Colon (tissue), 2 donors: Measurements from ENCODE around the gene ATP6AP2.
"Not testable (repeated sequence)": the region's sequence is repeated elsewhere in the genome, so short reads cannot be mapped to it uniquely, and the experiment has no call there.

Experiments used
- FAIRE-seq: peaks from 2 replicates; lab custom pipeline; 2012; peaks lifted over from hg19 to GRCh38; lab: Jason Lieb, UNC
- donor health status: control.
- donor health status: control.

The ATP6AP2 gene, protein sequence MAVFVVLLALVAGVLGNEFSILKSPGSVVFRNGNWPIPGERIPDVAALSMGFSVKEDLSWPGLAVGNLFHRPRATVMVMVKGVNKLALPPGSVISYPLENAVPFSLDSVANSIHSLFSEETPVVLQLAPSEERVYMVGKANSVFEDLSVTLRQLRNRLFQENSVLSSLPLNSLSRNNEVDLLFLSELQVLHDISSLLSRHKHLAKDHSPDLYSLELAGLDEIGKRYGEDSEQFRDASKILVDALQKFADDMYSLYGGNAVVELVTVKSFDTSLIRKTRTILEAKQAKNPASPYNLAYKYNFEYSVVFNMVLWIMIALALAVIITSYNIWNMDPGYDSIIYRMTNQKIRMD

DNA sequence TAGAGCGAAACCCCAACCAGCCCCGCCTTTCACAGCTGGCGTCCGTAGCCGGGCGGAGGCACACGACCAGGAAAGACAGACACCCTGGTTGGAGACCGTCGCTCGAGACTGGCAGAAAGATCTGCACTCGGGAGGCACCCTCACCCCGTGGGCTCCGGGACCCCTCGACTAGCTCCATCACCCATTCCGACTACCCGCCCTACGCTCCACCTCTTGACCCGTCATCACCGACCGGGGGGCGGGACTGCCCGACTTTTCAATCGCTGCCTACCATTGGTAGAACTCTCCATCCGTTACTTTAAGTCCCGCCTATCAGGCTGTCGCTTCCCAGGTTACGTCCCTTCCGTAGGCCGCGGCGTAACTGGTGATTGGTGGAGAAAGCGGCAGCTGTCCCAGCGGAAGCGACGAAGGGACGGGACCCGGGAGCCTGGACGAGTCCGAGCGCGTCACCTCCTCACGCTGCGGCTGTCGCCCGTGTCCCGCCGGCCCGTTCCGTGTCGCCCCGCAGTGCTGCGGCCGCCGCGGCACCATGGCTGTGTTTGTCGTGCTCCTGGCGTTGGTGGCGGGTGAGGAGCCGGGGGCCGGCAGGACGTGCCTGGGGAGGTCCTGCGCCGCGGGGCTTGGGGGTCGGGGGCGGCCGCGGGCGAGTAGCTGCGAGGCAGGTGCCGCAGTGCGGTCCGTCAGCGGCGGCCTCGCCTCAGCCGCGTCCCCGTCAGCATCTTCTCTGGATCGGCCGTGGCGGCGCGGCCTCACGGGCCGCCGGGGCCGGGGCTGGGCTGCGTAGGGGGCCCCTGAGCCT lies at the start of gene ATP6AP2:
Gene ATP6AP2, plus strand, starts transcription at position 434 of the 799 bp plus-strand sequence. Its CDS starts 96 bp downstream, at position 530.
- no peak for FAIRE-seq

GRCh38 chrX:40531056-40531826 lies 49.5 kb upstream of the ATP6AP2 start:
- no peak for FAIRE-seq

- no peak for FAIRE-seq
Measured at GRCh38 chrX:40537310-40537709, 43.5 kb upstream of the ATP6AP2 start.

- FAIRE-seq: no peak
Measured at GRCh38 chrX:40538406-40538805, 42.4 kb upstream of the ATP6AP2 start.

DNA sequence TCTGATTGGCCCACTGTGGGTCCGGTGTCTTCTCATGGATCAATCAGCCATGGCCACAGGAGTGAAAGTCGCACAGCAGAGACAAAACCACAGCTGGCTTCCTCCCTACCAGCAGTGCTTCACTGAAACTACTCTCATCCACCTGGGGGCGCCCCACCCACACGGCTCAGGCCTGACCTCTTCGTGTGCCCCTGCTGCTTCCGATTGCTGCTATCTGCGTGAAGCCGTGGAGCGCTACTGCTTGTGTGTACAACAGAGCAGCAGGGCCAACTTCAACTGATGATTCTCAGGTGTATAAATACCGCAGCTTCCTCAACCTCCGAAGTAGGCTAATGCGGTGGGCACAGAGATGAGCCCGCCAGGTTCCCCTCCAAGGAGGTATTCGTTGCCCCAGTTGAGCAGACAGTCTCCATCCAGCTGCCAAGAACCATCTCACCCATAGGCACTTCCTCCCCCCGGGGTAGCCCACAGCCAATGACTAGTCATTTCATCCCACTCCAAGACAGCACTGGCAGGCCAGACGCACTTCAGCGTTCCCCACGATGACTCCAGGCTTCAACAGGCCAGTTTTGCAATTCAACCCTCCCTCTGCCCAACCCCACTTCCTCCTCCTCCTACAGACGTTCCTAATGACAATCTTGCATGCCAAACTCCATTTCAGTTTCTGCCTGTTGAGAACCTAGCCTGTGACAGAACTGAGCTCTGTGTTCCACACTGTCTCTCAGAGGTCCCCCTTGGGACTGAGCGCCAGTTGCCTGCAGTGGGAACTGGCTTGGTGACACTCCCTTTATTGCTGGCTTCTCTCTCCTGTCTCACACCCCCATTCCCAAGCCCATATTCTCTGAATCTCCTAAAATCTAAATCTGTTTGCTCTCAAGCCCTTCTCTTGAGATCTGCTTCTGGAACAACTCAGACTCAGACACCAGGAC lies 41.3 kb upstream of the ATP6AP2 start:
- FAIRE-seq: no peak

GRCh38 chrX:40542208-40542607 lies 38.6 kb upstream of the ATP6AP2 start:
- no peak for FAIRE-seq

DNA sequence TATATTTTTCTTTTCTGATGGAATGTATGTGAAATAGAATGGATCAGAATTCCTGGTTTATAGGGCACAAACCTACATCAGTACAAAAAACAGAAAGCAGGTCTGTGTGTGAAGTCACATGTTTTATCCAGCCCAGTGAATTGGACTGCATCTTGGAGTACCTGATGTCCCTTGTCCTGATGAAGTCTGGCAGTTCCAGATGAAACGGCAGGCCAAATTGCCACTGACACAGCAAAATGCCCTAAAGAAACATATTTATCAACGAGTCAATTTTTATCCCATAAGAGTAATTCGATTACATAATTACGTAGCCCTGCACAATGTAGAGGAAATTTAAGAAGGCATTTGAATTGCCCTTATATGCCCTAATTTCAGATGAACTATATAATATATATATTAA lies 37.8 kb upstream of the ATP6AP2 start:
- FAIRE-seq: no peak

- peak; percentile 94 for FAIRE-seq
Measured at GRCh38 chrX:40543661-40544328, 37.0 kb upstream of the ATP6AP2 start.

- no peak for FAIRE-seq
Measured at GRCh38 chrX:40544343-40545266, 36.2 kb upstream of the ATP6AP2 start.

DNA sequence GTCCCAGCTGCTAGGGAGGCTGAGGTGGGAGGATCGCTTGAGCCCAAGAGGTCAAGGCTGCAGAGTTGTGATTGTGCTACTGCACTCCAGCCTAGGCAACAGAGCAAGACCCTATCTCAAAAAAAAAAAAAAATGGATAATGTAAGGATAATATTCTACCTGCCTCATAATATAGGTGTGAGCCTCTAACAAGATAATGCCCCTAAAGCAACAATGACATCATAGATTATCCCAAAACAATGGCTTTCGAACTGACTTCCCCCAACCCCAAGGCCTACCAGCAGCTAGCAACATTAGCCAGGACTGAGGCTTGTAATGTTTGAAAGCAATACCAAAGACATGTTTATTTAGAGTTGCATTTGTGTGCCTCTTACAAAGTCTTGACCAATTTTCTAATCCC lies 33.9 kb upstream of the ATP6AP2 start:
- FAIRE-seq: no peak

GRCh38 chrX:40550066-40550465 lies 30.7 kb upstream of the ATP6AP2 start:
- FAIRE-seq: no peak

- no peak for FAIRE-seq
Measured at GRCh38 chrX:40552768-40553167, 28.0 kb upstream of the ATP6AP2 start.

DNA sequence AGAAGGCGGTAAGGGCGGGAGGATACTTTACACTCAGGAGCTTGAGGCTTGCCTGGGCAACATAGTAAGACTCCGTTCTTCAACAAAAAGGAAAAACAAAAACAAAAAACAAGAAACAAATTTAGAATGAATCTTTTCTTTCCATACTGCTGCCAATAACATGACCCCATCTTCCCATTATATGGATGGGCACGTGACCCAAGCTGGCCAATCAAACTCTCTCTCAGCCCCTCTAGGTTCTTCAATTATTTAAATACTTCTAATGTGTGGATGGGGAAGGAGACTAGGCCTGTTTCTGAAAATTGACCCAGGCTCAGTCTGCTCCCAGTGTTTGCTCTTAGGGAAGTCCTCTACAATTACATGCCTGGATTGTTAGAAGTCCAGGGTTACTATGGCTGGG lies 22.2 kb upstream of the ATP6AP2 start:
- FAIRE-seq: no peak

- no peak for FAIRE-seq
Measured at GRCh38 chrX:40563784-40564183, 17.0 kb upstream of the ATP6AP2 start.

- FAIRE-seq: no peak
Measured at GRCh38 chrX:40564447-40564846, 16.3 kb upstream of the ATP6AP2 start.

DNA sequence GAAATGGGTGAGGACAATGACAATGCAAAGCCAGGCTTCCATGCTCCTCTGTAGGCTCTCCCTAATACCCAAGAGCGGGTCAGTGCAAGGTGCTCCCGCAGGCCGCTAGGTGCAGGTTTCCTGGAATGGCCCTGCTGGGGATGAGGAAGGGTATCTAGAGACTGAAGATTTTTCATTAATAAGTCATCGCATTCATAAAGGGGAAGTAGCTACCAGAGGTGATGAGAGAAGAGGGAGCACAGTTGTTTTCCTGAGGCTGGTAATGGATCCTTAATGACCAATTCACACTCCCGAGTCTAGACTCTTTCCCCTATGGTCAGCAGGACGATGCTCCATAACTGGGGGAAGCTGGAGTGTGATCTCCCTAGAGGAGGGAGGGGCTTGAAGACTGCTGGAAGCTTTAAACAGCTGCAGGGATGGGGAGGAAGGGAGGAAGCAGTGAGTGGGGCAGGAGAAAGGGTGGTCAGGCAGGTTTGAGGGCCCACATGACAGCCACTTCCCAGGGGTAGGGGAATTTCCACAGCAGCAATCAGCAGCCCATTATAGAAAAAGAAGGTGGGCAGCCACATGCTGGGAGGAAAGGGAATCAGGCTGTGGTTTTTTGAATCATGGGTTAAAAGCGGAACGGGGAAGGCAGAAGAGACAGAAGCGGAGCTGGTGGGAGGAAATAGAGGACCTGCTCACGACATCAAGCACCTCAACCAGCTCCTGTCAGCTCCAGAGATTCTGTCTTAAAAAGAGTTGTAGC lies 10.2 kb upstream of the ATP6AP2 start:
- no peak for FAIRE-seq

- not testable (repeated sequence) for FAIRE-seq
Measured at GRCh38 chrX:40571164-40571563, 9.6 kb upstream of the ATP6AP2 start.

DNA sequence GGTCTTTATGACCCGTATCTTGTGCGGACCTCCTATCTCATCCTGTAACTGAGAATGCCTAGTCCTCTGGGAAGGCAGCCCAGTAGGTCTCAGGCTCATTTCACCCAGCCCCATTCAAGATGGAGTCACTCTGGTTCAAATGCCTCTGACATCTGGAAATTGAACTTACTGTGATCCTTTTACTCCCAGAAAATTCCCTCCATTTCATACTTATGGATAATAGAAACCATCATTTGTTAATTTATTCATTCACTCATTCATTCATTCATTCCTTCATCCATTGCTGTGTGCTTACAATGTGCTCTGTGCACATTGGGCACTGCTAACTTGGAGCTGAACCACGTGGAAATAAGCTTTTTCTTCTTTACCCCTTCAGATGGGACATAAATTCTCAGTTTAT lies 9.2 kb upstream of the ATP6AP2 start:
- no peak for FAIRE-seq

DNA sequence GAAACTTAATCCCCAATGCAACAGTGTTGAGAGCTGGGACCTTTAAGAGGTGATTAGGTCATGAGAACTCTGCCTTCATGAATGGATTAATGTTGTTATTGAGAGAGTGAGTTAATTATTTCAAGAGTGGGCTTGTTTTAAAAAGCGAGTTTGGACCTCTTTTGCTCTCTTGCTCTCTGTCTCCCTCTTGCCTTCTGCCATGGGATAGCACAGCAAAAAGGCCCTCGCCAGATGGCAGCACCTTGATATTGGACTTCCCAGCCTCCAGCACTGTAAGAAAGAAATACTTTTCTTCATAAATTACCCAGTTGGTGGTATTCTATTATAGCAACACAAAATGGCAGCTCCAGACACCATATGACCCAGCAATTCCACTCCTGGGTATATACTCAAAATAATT lies 7.0 kb upstream of the ATP6AP2 start:
- FAIRE-seq: no peak
